DND-41 (cell line): ENCODE results near the gene KANSL1.

ENCODE experiments used
- EZH2 ChIP-seq: IDR thresholded peaks from 3 replicates; pipeline ENCODE4 v1.6.1; 2012; ENCODE audit warnings: borderline replicate concordance, low read depth, mild to moderate bottlenecking, moderate library complexity, low read length, inconsistent platforms; ENCODE audit not compliant: severe bottlenecking
- TF ChIP-seq, protein P1 (sequence below): IDR thresholded peaks from 2 replicates; pipeline ENCODE4 v1.5.1; 2012; ENCODE audit warnings: borderline replicate concordance, low read length, moderate library complexity, mild to moderate bottlenecking; ENCODE audit not compliant: poor library complexity, severe bottlenecking; ENCODE audit errors: extremely low read depth

DNA sequence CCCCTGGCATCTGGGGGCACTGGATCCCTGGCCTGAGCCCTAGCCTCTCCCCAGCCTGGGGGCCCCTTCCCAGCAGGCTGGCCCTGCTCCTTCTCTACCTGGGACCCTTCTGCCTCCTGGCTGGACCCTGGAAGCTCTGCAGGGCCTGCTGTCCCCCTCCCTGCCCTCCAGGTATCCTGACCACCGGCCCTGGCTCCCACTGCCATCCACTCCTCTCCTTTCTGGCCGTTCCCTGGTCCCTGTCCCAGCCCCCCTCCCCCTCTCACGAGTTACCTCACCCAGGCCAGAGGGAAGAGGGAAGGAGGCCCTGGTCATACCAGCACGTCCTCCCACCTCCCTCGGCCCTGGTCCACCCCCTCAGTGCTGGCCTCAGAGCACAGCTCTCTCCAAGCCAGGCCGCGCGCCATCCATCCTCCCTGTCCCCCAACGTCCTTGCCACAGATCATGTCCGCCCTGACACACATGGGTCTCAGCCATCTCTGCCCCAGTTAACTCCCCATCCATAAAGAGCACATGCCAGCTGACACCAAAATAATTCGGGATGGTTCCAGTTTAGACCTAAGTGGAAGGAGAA is 180.6 kb downstream of the KANSL1 start:
- TF ChIP-seq, protein P1, sequence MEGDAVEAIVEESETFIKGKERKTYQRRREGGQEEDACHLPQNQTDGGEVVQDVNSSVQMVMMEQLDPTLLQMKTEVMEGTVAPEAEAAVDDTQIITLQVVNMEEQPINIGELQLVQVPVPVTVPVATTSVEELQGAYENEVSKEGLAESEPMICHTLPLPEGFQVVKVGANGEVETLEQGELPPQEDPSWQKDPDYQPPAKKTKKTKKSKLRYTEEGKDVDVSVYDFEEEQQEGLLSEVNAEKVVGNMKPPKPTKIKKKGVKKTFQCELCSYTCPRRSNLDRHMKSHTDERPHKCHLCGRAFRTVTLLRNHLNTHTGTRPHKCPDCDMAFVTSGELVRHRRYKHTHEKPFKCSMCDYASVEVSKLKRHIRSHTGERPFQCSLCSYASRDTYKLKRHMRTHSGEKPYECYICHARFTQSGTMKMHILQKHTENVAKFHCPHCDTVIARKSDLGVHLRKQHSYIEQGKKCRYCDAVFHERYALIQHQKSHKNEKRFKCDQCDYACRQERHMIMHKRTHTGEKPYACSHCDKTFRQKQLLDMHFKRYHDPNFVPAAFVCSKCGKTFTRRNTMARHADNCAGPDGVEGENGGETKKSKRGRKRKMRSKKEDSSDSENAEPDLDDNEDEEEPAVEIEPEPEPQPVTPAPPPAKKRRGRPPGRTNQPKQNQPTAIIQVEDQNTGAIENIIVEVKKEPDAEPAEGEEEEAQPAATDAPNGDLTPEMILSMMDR: no peak
- TF ChIP-seq EZH2: no peak
